HG03064 (cell line): ENCODE data around the gene CBX2.

Source experiments
- ATAC-seq: cut with Tn5 transposase; IDR thresholded peaks from one replicate; pipeline ENCODE4 v1.9.1; 2021; ENCODE audit warnings: low read depth; ENCODE audit not compliant: unreplicated experiment

Gene CBX2

DNA sequence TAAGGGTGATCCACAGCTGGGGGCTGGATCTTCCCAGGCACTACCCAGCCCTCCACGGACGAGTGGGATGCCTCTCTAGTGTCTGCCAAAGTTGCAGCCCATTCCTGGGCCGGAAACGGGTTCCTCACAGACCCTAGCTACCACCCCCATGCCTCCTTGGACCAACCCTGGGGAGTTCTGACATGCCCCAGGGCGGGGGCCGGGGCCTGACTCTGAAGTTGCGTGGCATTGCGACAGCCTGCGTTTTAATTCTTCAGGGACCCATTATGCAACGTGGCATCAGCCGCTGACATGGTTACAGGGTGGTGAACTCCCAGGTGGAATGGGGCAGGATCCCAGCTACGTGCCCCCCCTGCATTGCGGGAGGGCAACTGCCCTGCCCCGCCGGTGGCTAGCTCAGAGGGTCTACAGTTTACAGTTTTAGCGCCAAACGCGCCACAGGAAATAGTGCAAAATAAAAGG is 58.6 kb downstream of the CBX2 start:
- no peak for ATAC-seq

DNA sequence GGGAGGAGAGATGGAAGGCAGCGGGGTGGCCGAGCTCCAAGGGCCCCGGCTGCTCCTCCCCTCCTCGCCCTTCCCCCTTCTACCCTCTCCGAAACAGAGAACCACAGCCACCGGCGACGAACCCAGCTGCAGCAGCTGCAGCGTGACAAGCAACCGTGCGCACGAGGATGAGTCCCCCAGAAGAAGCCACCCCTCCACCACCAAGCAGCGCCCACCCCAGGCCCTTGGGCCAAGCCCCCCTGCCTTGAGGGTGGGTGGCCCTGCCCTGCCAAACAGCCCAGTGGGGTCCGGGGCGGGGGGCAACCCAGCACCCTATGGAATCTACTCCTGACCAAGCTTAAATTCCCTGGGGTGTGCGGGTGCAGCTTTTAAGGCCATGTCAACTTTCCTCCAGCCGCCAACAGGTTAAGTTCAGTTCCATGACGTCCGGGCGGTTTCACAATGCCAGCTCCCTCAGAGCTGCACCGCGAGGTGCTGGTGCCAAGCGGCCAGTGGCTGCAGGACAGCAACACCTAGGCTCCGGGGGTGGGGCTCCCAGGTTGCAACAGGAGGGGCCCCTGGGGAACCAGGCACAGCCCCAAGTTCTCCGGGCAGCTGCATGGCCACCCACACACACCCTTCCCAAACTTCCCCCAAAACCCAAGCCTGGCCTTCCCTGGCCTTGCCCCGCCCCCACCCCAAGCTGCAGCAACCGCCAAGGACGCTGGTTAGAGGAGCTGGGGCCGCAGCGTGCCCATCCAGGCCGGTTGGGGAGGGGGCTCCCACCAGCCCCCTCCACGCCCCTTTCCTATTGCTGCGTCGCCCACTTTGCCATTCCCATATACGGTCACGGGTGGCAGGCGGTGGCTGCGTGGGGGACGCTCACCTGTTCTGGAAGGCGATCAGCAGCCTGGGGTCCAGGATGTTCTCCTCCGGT is 59.3 kb downstream of the CBX2 start:
- no peak for ATAC-seq
